Metanephros (tissue), 2 donors: ENCODE results near the gene SSBP1. TPM values are rescaled to one million over a fixed set of nuclear protein-coding genes. Genes with fewer than 3 reads are reported as not detected.

Source experiments
- small RNA-seq: library from RNA; depleted of rRNA; stranded (forward); fragments of <200 nt; gene quantifications from one replicate; pipeline ENCODE3, GENCODE V24; 2014; ENCODE audit warnings: low replicate concordance
- total RNA-seq: library from RNA; depleted of rRNA; stranded (reverse); fragments of >200 nt; gene quantifications from one replicate; pipeline ENCODE4 v1.2.3, GENCODE V29; 2014

SSBP1 gene
- total RNA-seq: 68.4 TPM

GRCh38 chr7:141737836-141738591, at the start of gene SSBP1:
Gene SSBP1, plus strand, starts transcription at chr7:141738358. Its CDS starts 809 bp downstream, at chr7:141739167.

GRCh38 chr7:141702047-141702567, 36.1 kb upstream of the SSBP1 start, which contains the start of gene DENND11:
Gene DENND11, minus strand, starts transcription at chr7:141702166. Its CDS starts 13 bp downstream, at chr7:141702153.

GRCh38 chr7:141708351-141708750, 29.8 kb upstream of the SSBP1 start, which contains the start of gene WEE2:
Gene WEE2, plus strand, starts transcription at chr7:141708353. Its CDS starts 406 bp downstream, at chr7:141708759.

GRCh38 chr7:141763797-141764196, 25.6 kb downstream of the SSBP1 start, which contains the start of gene TAS2R3:
Gene TAS2R3, plus strand, starts transcription at chr7:141764097. Its CDS starts 62 bp downstream, at chr7:141764159.

GRCh38 chr7:141776374-141776773, 38.2 kb downstream of the SSBP1 start, which contains the start of gene TAS2R4:
Gene TAS2R4, plus strand, starts transcription at chr7:141776674. Its CDS starts 1,815 bp downstream, at chr7:141778489.

GRCh38 chr7:141789917-141790316, 51.8 kb downstream of the SSBP1 start, which contains the start of gene TAS2R5:
Gene TAS2R5, plus strand, starts transcription at chr7:141790217. Its CDS starts 145 bp downstream, at chr7:141790362.

Small RNA genes within 50 kb of the gene (small RNA-seq; reads per million reads assigned to genes)
- not detected for gene RNU1-82P

Other genes with a start within 250 kb of the SSBP1 start
- 37.1 TPM for gene AGK, start 186.9 kb upstream of the SSBP1 start, total RNA-seq
- 22.2 TPM for gene DENND11, start 36.2 kb upstream of the SSBP1 start, total RNA-seq
- gene WEE2, start 30.0 kb upstream of the SSBP1 start, total RNA-seq: 0.23 TPM
- 7.1 TPM for gene TAS2R3, start 25.7 kb downstream of the SSBP1 start, total RNA-seq
- 4.7 TPM for gene TAS2R4, start 38.3 kb downstream of the SSBP1 start, total RNA-seq
- 5.3 TPM for gene TAS2R5, start 51.9 kb downstream of the SSBP1 start, total RNA-seq
- not detected for gene PRSS37, start 103.1 kb downstream of the SSBP1 start, total RNA-seq
- gene OR9A4, start 178.0 kb downstream of the SSBP1 start, total RNA-seq: 0.64 TPM
- 2.3 TPM for gene CLEC5A, start 208.6 kb downstream of the SSBP1 start, total RNA-seq
- not detected for gene TAS2R38, start 235.4 kb downstream of the SSBP1 start, total RNA-seq